Measurements from ENCODE around the gene RYR2. TPM values are rescaled to one million over a fixed set of nuclear protein-coding genes. Genes with fewer than 3 reads are reported as not detected.

RYR2 gene
- total RNA-seq, 4 donors from 2014 or later = 0.13 to 2.5 (median 0.88) TPM

- no peak for DNase-seq
- peak overlapping the region in 1 of 4 donors; percentile 39 for H3K27ac ChIP-seq
- no peaks in the 10 kb centered on the region for H3K9me3 ChIP-seq
- no peaks in the 10 kb centered on the region for H3K36me3 ChIP-seq
- H3K4me1 ChIP-seq = no peaks in the 10 kb centered on the region
- H3K27me3 ChIP-seq = no peaks in the 10 kb centered on the region
- H3K4me3 ChIP-seq = no peak overlapping the region
- TF ChIP-seq POLR2A (IDR thresholded peaks at IDR 0.05) = no peak
- no peak for TF ChIP-seq CTCF (IDR thresholded peaks at IDR 0.05)
These were observed 28.4 kb upstream of the RYR2 start for GRCh38 chr1:237013608-237014007.

GRCh38 chr1:237016626-237017025 is 25.4 kb upstream of the RYR2 start:
- no peaks in the 10 kb centered on the region for H3K27me3 ChIP-seq
- H3K4me1 ChIP-seq = no peaks in the 10 kb centered on the region
- no peak for TF ChIP-seq CTCF (IDR thresholded peaks at IDR 0.05)
- no peak for TF ChIP-seq POLR2A (IDR thresholded peaks at IDR 0.05)
- no peak overlapping the region for H3K4me3 ChIP-seq
- DNase-seq = no peak
- H3K36me3 ChIP-seq = no peaks in the 10 kb centered on the region
- no peak overlapping the region for H3K27ac ChIP-seq
- H3K9me3 ChIP-seq = no peaks in the 10 kb centered on the region

- no peaks in the 10 kb centered on the region for H3K27me3 ChIP-seq
- no peak overlapping the region for H3K27ac ChIP-seq
- no peaks in the 10 kb centered on the region for H3K36me3 ChIP-seq
- no peaks in the 10 kb centered on the region for H3K9me3 ChIP-seq
- no peak overlapping the region for H3K4me3 ChIP-seq
- H3K4me1 ChIP-seq = no peaks in the 10 kb centered on the region
- no peak for DNase-seq
- TF ChIP-seq POLR2A (IDR thresholded peaks at IDR 0.05) (no peak), CTCF (IDR thresholded peaks at IDR 0.05) (no peak)
These were observed 23.1 kb upstream of the RYR2 start for GRCh38 chr1:237018896-237019295.

GRCh38 chr1:237025358-237026074 is 16.5 kb upstream of the RYR2 start:
- H3K27me3 ChIP-seq = no peaks in the 10 kb centered on the region
- no peak overlapping the region for H3K27ac ChIP-seq
- H3K9me3 ChIP-seq = no peaks in the 10 kb centered on the region
- no peaks in the 10 kb centered on the region for H3K36me3 ChIP-seq
- H3K4me3 ChIP-seq = no peak overlapping the region
- no peak for DNase-seq
- TF ChIP-seq CTCF (IDR thresholded peaks at IDR 0.05) (no peak), POLR2A (IDR thresholded peaks at IDR 0.05) (no peak)
- no peaks in the 10 kb centered on the region for H3K4me1 ChIP-seq

GRCh38 chr1:237029240-237029639 is 12.7 kb upstream of the RYR2 start:
- no peaks in the 10 kb centered on the region for H3K9me3 ChIP-seq
- no peak for DNase-seq

More at GRCh38 chr1:237029240-237029639, 12.7 kb upstream of the RYR2 start:
- TF ChIP-seq CTCF (IDR thresholded peaks at IDR 0.05) (no peak), POLR2A (IDR thresholded peaks at IDR 0.05) (no peak)
- Histone ChIP-seq H3K27ac (no peak overlapping the region), H3K4me3 (no peak overlapping the region), H3K36me3 (no peaks in the 10 kb centered on the region), H3K4me1 (no peaks in the 10 kb centered on the region), H3K27me3 (no peaks in the 10 kb centered on the region)
